Spleen (tissue), 7 donors: ENCODE results near the gene ICAM5.

ENCODE experiments used
- CTCF ChIP-seq, 11 experiments: fragments of 200-600 bp in 7 of 11; fragments of 450-650 bp in 4 of 11; sonication (generic) in 4 of 11; IDR thresholded peaks in 8 of 11; conservative IDR thresholded peaks in 3 of 11; 1 replicate in 7 of 11; 2 replicates in 4 of 11; pipeline versions ENCODE4 v1.4.0 to v1.8.0; 2016 to 2021; ENCODE audit warnings: antibody characterized with exemption in 11 of 11, inconsistent platforms in 4 of 11, mild to moderate bottlenecking in 1 of 11
- POLR2A ChIP-seq, 3 donors: fragments of 450-650 bp; IDR thresholded peaks; one replicate each; pipeline ENCODE4 v1.5.1; 2017; ENCODE audit warnings: antibody characterized with exemption in 3 of 3, mild to moderate bottlenecking in 1 of 3
- POLR2AphosphoS5 ChIP-seq, 3 donors: sonication (generic); formaldehyde crosslinking; IDR thresholded peaks; one replicate each; pipeline ENCODE4 v1.5.1; 2017; ENCODE audit warnings: antibody characterized with exemption in 3 of 3
- donor health status: DM: no; HTN: no; CAD: no; lungs with moderate emphysema.
- donor health status: DM: no; HTN: no; CAD: no.
- donor health status: DM: no; HTN: no; CAD: no.

- TF ChIP-seq CTCF (IDR thresholded peaks at IDR 0.05 in 8 of 11, conservative IDR thresholded peaks at IDR 0.05 in 3 of 11), result no peak
- TF ChIP-seq POLR2A (IDR thresholded peaks at IDR 0.05), result no peak
- peak; percentile 57 to 84 (median 74) for TF ChIP-seq POLR2AphosphoS5 (IDR thresholded peaks at IDR 0.05)
These were observed 2.7 kb upstream of the ICAM5 start, which contains the start of gene ICAM4 for GRCh38 chr19:10286803-10287737.
